ENCODE measurements around the gene TMEM30A. TPM values are rescaled to one million over a fixed set of nuclear protein-coding genes. Genes with fewer than 3 reads are reported as not detected.

TMEM30A gene
- total and polyA plus RNA-seq, 2 donors (not counting 3 experiments of a cell fraction or from before 2014, with no cell fraction given), result 42.2 to 197 TPM

DNA sequence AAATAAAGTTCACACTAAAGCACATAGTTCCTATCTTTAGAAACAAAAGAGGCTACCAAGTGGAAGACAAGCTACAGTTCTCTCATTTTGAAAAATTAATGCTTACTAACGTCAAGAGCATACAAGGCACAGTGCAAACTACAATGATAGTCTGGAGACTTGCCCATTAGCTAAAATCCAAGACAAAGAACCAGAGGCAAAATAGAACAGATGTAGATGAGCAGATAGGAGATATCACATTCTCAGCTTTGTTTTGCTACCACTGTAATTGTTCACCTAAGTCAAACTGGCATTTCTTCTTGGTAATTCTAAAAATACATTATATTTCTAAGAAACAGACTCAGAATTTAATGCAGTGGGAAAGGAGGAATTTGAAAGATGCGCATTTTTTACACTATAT lies 5.2 kb downstream of the TMEM30A start:
- H4K20me1 ChIP-seq (replicated peaks; ENCODE audit: control insufficient read depth, extremely low read depth, insufficient read depth, low read length), result peaks cover 2% of the 10 kb centered on the region
- no peaks in the 10 kb centered on the region for H3K27me3 ChIP-seq (ENCODE audit: control insufficient read depth in 2 of 2, insufficient read depth in 2 of 2, low read length in 2 of 2)
- intact Hi-C loops (cut with micrococcal nuclease), result no loop called here
- dilution Hi-C loops (cut with MboI; ENCODE audit: extremely low pct_ligation_motif_present, low sequenced_read_pairs), result no loop called here
- peak overlapping the region in 1 of 3 experiments; percentile 5 for H3K4me3 ChIP-seq (replicated peaks in 1 of 3; ENCODE audit: insufficient read depth in 1 of 3, low read depth in 1 of 3, low read length in 3 of 3)
- TF ChIP-seq POLR2AphosphoS5 (IDR thresholded peaks at IDR 0.05; ENCODE audit: insufficient read depth, low read depth, low read length) (no peak), JUN (IDR thresholded peaks at IDR 0.05; ENCODE audit: borderline replicate concordance, insufficient read depth, insufficient read length, low read depth) (no peak), FOS (IDR thresholded peaks at IDR 0.05; ENCODE audit: borderline replicate concordance, insufficient read depth, low read length) (no peak), MYC (IDR thresholded peaks at IDR 0.05; ENCODE audit: low read depth, low read length) (no peak), POLR2A (IDR thresholded peaks at IDR 0.05; ENCODE audit: low read depth, low read length) (no peak), GATA2 (IDR thresholded peaks at IDR 0.05; ENCODE audit: insufficient read depth, insufficient read length, low read depth, low read length) (no peak), EZH2 (IDR thresholded peaks at IDR 0.05; ENCODE audit: borderline replicate concordance, low read depth, low read length, severe bottlenecking) (no peak)
- TF ChIP-seq, protein P1, sequence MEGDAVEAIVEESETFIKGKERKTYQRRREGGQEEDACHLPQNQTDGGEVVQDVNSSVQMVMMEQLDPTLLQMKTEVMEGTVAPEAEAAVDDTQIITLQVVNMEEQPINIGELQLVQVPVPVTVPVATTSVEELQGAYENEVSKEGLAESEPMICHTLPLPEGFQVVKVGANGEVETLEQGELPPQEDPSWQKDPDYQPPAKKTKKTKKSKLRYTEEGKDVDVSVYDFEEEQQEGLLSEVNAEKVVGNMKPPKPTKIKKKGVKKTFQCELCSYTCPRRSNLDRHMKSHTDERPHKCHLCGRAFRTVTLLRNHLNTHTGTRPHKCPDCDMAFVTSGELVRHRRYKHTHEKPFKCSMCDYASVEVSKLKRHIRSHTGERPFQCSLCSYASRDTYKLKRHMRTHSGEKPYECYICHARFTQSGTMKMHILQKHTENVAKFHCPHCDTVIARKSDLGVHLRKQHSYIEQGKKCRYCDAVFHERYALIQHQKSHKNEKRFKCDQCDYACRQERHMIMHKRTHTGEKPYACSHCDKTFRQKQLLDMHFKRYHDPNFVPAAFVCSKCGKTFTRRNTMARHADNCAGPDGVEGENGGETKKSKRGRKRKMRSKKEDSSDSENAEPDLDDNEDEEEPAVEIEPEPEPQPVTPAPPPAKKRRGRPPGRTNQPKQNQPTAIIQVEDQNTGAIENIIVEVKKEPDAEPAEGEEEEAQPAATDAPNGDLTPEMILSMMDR (IDR thresholded peaks at IDR 0.05; ENCODE audit: extremely low read depth in 1 of 2, insufficient read depth in 1 of 2, low read depth in 1 of 2, low read length in 2 of 2), result no peak
- TF ChIP-seq, protein P2, sequence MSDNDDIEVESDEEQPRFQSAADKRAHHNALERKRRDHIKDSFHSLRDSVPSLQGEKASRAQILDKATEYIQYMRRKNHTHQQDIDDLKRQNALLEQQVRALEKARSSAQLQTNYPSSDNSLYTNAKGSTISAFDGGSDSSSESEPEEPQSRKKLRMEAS (IDR thresholded peaks at IDR 0.05; ENCODE audit: insufficient read depth, insufficient read length), result no peak
- H2AFZ ChIP-seq (ENCODE audit: low read depth, low read length), result no peak overlapping the region
- no peak overlapping the region for H3K9ac ChIP-seq (replicated peaks; ENCODE audit: extremely low read depth, insufficient read depth, low read length)
- H3K79me2 ChIP-seq (ENCODE audit: control insufficient read depth, insufficient read depth, low read length), result peaks cover 98% of the 10 kb centered on the region
- no peaks in the 10 kb centered on the region for H3K9me3 ChIP-seq (replicated peaks; ENCODE audit: control insufficient read depth, insufficient read depth, low read length)
- no peaks in the 10 kb centered on the region for H3K9me1 ChIP-seq (replicated peaks; ENCODE audit: control insufficient read depth, extremely low read depth, insufficient read depth, low read length)
- CTCF ChIA-PET, result interaction anchor here (0.7 to 9.8 kb wide), 7 partner anchors 12 to 249 kb away, joined by 3 to 95 read pairs (median 5); no protein-coding TSS in a partner anchor
- POLR2A ChIA-PET, result interaction anchor here (0.7 kb wide), 1 partner anchor 9 kb away, joined by 3 read pairs; no protein-coding TSS in a partner anchor
- peaks cover 54% of the 10 kb centered on the region for H3K4me1 ChIP-seq (ENCODE audit: control insufficient read depth, extremely low read depth, insufficient read depth, low read length)
- DNase-seq (ENCODE audit: low read depth, low spot score) (peak; percentile 84), FAIRE-seq (peak; percentile 60)
- no peak overlapping the region for H3K27ac ChIP-seq (ENCODE audit: insufficient read depth, low read depth, low read length)
- BruUV-seq (replicated peaks), result no TSS peak
- H3K36me3 ChIP-seq (ENCODE audit: control insufficient read depth in 2 of 2, extremely low read depth in 1 of 2, insufficient read depth in 2 of 2, low read length in 2 of 2), result no peaks in the 10 kb centered on the region
- H3K4me2 ChIP-seq (ENCODE audit: insufficient read depth, low read length), result peak overlapping the region; percentile 32

Data from endothelial cell of umbilical vein (primary cell).